ENCODE results near the gene UQCC5.

Gene UQCC5

DNA sequence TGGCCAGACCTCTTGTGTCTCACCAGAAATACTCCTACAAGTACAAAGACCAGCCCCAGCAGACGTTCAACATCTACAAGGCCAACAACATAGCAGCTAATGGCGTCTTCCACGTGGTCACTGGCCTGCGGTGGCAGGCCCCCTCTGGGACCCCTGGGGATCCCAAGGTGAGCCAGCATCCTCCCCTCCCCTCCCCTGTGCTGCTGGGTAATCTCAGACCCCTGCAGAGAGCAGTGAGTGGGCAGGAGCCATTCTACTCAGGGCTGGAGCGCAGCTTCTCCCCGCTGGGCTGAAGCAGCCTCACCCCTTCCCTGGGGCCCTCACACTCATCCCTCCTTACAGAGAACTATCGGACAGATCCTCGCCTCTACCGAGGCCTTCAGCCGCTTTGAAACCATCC lies 31.4 kb upstream of the UQCC5 start:
- DNase-seq (ENCODE audit: low read depth) = no peak

GRCh38 chr3:52506266-52506966 lies 30.0 kb upstream of the UQCC5 start:
- no peak for DNase-seq (ENCODE audit: low read depth)

DNA sequence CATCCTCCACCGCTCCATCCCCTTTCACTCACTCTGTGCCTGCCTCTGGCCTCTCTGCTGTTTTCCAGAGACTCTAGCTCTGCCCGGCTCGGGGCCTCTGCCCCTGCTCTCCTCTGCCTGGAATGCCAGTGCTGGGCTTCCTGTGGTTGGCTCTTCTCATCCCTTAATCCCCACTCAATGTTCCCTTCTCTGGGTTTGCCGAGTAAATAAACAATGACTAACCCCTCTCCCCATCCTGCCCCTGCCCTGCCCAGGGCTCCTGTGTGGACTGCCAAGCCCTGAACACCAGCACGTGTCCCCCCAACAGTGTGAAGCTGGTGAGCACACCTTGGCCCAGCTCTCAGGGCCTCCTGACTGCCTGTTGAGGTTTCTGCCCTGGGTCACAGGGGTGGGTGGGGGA lies 29.0 kb upstream of the UQCC5 start:
- no peak for DNase-seq (ENCODE audit: low read depth)

- DNase-seq (ENCODE audit: low read depth) = no peak
Observed at GRCh38 chr3:52509753-52510328, 26.6 kb upstream of the UQCC5 start.

GRCh38 chr3:52511509-52511908 lies 24.9 kb upstream of the UQCC5 start:
- no peak for DNase-seq (ENCODE audit: low read depth)

GRCh38 chr3:52512105-52512504 lies 24.3 kb upstream of the UQCC5 start:
- DNase-seq (ENCODE audit: low read depth) = no peak

GRCh38 chr3:52512727-52513126 lies 23.7 kb upstream of the UQCC5 start:
- DNase-seq (ENCODE audit: low read depth) = no peak

- no peak for DNase-seq (ENCODE audit: low read depth)
Observed at GRCh38 chr3:52513281-52513680, 23.1 kb upstream of the UQCC5 start.

DNA sequence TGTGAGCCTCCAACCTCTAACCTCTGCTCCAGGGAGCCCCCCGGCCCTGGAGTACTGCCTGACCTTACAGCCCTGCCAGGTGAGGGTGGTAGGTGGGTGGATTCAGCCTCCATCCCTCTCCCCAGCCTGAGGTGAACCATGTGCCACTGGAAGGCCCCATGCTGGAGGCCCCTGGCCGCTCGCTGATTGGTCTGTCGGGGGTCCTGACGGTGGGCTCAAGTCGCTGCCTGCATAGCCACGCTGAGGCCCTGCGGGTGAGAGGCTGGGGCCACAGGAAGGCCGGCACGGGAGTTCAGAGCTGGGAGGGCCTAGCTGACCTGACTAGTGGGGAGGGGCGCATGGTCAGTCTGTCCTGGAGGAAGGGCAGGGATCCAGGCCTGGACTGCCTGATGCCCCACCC lies 21.8 kb upstream of the UQCC5 start:
- no peak for DNase-seq (ENCODE audit: low read depth)

- DNase-seq (ENCODE audit: low read depth) = no peak
Observed at GRCh38 chr3:52515192-52515591, 21.2 kb upstream of the UQCC5 start.

DNA sequence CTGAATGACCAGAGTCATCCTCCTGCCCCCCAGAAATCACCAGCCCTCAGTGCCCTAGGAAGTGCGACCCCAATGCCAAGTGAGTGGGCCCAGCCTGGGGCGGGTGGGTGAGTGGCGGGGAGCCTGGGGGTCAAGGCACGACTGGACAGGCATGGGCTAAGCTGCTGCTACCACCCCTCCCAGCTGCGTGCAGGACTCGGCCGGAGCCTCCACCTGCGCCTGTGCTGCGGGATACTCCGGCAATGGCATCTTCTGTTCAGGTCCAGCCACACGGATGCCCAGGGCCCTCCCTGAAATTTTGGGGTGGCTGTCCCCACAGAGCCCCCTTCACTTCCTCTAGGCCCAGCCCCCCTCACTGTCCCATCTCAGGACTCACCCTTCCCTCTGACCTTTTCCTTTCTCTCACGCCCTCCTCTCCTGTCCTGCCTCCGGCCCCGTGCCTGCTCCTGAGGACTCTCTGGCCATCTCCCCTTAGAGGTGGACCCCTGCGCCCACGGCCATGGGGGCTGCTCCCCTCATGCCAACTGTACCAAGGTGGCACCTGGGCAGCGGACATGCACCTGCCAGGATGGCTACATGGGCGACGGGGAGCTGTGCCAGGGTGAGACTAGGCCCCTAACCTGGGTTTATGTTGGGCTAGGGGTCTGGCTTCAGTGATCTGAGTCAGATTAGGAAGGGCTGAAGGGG lies 19.8 kb upstream of the UQCC5 start:
- DNase-seq (ENCODE audit: low read depth) = no peak

DNA sequence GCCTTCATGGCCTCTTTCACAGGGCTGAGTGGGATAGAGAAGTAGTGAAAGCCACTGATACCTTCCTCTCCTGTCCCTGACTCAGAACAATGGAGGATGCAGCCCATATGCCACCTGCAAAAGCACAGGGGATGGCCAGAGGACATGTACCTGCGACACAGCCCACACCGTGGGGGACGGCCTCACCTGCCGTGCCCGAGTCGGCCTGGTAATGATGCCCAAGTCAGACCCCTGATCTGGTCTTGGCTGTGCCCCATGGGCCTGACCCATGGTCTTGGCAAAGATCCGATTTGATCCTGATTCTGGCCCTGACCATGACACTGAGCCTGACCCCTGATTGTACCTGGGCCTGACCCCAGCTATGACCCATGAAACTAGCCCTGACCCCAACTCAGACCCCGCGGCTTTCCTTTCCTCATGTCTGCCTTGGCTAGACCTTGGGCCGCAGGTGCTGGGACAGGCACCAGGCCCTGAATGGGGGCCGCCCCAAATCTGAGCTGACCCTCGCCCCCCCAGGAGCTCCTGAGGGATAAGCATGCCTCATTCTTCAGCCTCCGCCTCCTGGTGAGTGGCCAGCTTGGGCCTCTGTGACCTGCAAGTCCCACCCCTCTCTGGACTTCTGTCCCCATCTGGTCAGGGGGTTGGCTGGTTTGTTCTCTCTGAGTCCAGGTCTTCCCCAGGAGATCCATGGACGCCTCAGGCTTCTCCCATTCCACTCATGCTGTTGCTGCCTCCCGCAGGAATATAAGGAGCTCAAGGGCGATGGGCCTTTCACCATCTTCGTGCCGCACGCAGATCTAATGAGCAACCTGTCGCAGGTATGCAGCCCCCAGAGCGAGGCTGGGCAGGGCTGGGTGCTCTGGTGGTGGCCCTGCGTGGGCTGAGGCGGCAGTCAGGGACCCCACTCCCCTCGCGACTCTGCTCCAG lies 18.3 kb upstream of the UQCC5 start:
- no peak for DNase-seq (ENCODE audit: low read depth)

DNA sequence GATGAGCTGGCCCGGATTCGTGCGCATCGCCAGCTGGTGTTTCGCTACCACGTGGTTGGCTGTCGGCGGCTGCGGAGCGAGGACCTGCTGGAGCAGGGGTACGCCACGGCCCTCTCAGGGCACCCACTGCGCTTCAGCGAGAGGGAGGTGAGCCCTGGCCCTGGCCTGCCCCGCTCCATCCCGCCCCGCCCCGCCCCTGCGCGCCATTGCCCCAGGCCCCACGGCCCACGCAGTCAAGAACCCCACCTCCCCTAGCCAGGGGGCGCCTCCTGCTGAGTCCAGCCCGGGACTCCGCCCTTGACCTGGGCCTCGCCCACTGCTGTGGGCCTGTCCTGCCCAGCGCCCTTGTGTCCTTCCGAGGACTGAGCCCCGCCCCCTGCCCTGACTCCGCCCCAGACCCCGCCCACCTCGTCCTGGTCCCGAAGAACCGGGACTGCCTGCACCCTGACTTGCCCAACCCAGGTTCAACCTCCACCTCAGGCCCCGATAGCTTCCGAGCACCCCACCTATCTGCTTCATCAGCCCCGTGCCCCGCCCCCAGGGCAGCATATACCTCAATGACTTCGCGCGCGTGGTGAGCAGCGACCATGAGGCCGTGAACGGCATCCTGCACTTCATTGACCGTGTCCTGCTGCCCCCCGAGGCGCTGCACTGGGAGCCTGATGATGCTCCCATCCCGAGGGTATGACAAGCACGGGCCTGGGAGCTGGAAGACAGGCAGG lies 17.5 kb upstream of the UQCC5 start:
- DNase-seq (ENCODE audit: low read depth) = no peak

DNA sequence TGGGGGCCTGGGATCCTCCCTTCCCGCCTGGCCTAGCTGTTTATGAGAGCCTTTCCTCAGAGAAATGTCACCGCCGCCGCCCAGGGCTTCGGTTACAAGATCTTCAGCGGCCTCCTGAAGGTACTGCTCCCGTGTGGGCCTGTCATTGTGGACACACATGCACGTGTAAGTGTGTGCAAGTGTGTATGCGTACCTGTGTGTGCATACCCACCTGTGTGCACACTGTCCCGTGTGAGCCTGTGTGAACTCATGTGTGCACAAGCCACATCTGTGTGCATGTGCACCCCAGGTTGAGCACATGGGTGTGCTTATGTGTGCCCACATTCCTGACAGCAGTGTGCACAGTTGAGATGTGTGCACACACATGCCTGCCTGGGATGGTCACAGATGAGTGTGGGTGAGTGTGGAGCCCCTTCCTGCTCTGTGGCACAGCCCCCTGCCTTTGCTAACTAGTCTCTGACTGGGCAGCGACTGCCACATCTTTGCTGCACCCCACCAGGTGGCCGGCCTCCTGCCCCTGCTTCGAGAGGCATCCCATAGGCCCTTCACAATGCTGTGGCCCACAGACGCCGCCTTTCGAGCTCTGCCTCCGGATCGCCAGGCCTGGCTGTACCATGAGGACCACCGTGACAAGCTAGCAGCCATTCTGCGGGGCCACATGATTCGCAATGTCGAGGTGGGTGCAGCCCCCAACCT lies 16.8 kb upstream of the UQCC5 start:
- DNase-seq (ENCODE audit: low read depth) = no peak

DNA sequence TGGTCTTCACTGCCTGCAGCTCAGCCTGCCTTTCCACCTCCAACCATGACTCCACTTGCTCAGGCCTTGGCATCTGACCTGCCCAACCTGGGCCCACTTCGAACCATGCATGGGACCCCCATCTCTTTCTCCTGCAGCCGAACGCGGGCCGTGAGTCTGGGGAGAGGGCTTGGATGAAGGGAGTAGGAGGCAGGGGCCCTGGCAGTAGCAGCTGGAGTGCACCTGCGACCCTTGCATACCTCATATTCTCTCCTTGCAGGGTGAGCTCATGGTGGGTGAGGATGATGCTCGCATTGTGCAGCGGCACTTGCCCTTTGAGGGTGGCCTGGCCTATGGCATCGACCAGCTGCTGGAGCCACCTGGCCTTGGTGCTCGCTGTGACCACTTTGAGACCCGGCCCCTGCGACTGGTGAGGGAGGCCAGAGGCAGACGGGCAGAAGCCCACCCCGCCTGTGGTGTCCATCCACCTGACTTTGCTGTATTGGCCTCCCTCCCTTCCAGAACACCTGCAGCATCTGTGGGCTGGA lies 16.2 kb upstream of the UQCC5 start:
- no peak for DNase-seq (ENCODE audit: low read depth)

- no peak for DNase-seq (ENCODE audit: low read depth)
Observed at GRCh38 chr3:52520716-52521487, 15.5 kb upstream of the UQCC5 start.

GRCh38 chr3:52521488-52521824 lies 14.9 kb upstream of the UQCC5 start:
- DNase-seq (ENCODE audit: low read depth) = no peak

DNA sequence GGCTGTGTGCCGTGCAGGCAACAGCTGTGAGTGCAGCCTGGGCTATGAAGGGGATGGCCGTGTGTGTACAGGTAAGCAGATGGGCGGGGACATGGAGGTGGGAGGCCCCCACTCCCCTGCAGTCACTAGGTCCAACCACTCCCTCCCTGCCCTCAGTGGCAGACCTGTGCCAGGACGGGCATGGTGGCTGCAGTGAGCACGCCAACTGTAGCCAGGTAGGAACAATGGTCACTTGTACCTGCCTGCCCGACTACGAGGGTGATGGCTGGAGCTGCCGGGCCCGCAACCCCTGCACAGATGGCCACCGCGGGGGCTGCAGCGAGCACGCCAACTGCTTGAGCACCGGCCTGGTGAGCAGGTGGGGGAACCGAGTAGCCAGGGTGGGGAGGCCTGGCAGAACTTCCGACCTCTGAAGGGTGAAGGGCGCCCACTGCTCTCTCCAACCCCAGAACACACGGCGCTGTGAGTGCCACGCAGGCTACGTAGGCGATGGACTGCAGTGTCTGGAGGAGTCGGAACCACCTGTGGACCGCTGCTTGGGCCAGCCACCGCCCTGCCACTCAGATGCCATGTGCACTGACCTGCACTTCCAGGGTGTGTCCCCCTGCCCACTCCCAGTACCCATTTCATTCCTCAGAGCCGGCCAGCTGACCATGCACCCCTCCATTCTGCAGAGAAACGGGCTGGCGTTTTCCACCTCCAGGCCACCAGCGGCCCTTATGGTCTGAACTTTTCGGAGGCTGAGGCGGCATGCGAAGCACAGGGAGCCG lies 14.3 kb upstream of the UQCC5 start:
- DNase-seq (ENCODE audit: low read depth) = no peak

GRCh38 chr3:52522651-52523251 lies 13.7 kb upstream of the UQCC5 start:
- no peak for DNase-seq (ENCODE audit: low read depth)
